ENCODE measurements around the gene GABPB1. TPM values are rescaled to one million over a fixed set of nuclear protein-coding genes. Genes with fewer than 3 reads are reported as not detected.

The GABPB1 gene
- total RNA-seq, 4 donors from 2014 or later = 10.8 to 31.2 (median 20.3) TPM

- 94% methylated on average over 2 of the region's 2 CpGs for WGBS
- no peak overlapping the region for H3K27ac ChIP-seq
- no peak for DNase-seq (ENCODE audit: low spot score in 2 of 2)
- no peak overlapping the region for H3K4me3 ChIP-seq
- TF ChIP-seq POLR2A (IDR thresholded peaks at IDR 0.05) (no peak), CTCF (IDR thresholded peaks at IDR 0.05) (no peak), EP300 (IDR thresholded peaks at IDR 0.05) (no peak), POLR2AphosphoS5 (IDR thresholded peaks at IDR 0.05) (no peak)
- H3K36me3 ChIP-seq = peaks cover 44% of the 10 kb centered on the region
- no peaks in the 10 kb centered on the region for H3K4me1 ChIP-seq
- no peaks in the 10 kb centered on the region for H3K27me3 ChIP-seq
- H3K9me3 ChIP-seq = no peaks in the 10 kb centered on the region
Observed at GRCh38 chr15:50298340-50298739, 56.7 kb downstream of the GABPB1 start.

DNA sequence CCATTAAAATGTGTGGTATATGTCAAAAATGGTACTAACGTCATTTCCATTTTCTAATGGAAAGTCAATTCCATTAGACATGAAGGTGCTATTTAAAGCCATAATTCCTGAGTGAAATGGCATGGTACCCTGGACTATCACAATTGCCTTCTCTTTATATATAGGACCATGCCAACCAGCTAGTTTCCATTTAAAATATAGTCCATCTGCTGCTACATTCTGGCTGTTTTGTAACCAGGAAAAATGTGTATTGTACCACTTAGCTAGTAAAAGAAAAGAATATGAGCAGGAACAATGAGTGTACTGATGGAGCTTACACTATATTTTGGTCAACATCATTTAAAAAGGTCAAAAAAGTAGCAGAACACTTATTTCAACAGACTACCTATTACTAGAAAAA, 59.0 kb downstream of the GABPB1 start:
- DNase-seq (ENCODE audit: low spot score in 2 of 2) = no peak
- TF ChIP-seq POLR2A (IDR thresholded peaks at IDR 0.05) (no peak), CTCF (IDR thresholded peaks at IDR 0.05) (no peak), POLR2AphosphoS5 (IDR thresholded peaks at IDR 0.05) (no peak), EP300 (IDR thresholded peaks at IDR 0.05) (no peak)
- Histone ChIP-seq H3K4me3 (no peak overlapping the region), H3K27me3 (no peaks in the 10 kb centered on the region), H3K9me3 (no peaks in the 10 kb centered on the region), H3K4me1 (no peaks in the 10 kb centered on the region), H3K36me3 (peaks cover 37% of the 10 kb centered on the region), H3K27ac (no peak overlapping the region)
- WGBS = 89% methylated on average over 1 of the region's 1 CpG

DNA sequence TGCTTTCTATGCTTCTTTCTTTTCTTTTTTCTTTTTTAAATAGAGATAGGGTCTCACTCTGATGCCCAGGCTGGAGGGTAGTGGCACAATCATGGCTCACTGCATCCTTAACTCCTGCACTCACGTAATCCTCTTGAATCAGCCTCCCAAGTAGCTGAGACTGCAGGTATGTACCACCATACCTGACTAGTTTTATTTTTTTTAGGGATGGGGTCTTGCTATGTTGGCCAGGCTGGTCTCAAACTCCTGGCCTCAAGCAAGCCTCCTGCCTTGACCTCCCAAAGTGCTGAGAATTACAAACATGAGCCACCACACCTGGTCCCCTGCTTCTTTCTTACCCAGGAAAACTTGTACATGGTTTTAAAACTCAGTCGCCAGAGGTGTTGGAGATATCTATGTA, 65.2 kb downstream of the GABPB1 start:
- no peak overlapping the region for H3K4me3 ChIP-seq
- no peak for DNase-seq (ENCODE audit: low spot score in 2 of 2)
- H3K4me1 ChIP-seq = no peaks in the 10 kb centered on the region
- H3K27me3 ChIP-seq = no peaks in the 10 kb centered on the region
- WGBS = 93% methylated on average over 2 of the region's 2 CpGs
- H3K9me3 ChIP-seq = no peaks in the 10 kb centered on the region
- peaks cover 25% of the 10 kb centered on the region for H3K36me3 ChIP-seq
- TF ChIP-seq POLR2AphosphoS5 (IDR thresholded peaks at IDR 0.05) (no peak), POLR2A (IDR thresholded peaks at IDR 0.05) (no peak), CTCF (IDR thresholded peaks at IDR 0.05) (no peak), EP300 (IDR thresholded peaks at IDR 0.05) (no peak)
- no peak overlapping the region for H3K27ac ChIP-seq

DNA sequence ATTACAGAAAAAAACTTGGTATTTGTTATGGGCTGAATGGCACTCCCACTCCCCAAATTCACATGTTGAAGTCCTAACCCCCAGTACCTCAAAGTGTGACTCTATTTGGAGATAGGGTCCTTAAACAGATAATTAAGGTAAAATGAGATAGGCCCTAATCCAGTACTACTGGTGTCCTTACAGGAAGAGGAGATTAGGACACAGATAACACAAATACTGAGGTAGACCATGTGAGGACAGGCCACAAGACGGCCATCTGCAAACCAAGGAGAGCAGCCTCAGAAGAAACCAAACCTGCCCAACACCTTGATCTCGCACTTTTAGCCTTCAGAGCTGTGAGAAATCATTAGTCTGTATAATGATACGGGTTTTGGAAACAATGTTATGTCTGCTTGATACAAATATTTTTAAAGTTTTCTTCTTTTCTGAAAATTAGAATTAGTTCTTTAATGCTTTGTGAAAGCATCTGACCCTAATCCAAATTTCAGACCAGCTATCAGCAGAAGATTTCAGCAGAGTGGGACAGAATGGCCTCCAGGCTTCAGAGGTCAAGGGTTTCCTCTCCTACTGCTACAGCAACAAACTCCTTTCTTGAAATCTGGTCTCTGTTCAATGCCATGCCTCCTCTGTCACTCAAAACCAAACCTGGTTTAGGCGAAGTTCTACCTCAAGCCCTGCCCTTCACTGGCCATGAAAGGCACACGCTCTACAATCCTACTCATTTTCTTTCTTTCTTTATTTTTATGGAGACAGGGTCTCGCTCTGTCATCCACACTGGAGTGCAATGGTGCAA, 67.5 kb downstream of the GABPB1 start:
- Histone ChIP-seq H3K27ac (no peak overlapping the region), H3K9me3 (no peaks in the 10 kb centered on the region), H3K4me1 (no peaks in the 10 kb centered on the region), H3K27me3 (no peaks in the 10 kb centered on the region), H3K4me3 (no peak overlapping the region), H3K36me3 (peaks cover 25% of the 10 kb centered on the region)
- no peak for TF ChIP-seq POLR2A (IDR thresholded peaks at IDR 0.05)
- TF ChIP-seq CTCF (IDR thresholded peaks at IDR 0.05) = no peak
- no peak for TF ChIP-seq POLR2AphosphoS5 (IDR thresholded peaks at IDR 0.05)
- TF ChIP-seq EP300 (IDR thresholded peaks at IDR 0.05) = no peak
- no peak for DNase-seq (ENCODE audit: low spot score in 2 of 2)
- 95% methylated on average over 6 of the region's 6 CpGs for WGBS

DNA sequence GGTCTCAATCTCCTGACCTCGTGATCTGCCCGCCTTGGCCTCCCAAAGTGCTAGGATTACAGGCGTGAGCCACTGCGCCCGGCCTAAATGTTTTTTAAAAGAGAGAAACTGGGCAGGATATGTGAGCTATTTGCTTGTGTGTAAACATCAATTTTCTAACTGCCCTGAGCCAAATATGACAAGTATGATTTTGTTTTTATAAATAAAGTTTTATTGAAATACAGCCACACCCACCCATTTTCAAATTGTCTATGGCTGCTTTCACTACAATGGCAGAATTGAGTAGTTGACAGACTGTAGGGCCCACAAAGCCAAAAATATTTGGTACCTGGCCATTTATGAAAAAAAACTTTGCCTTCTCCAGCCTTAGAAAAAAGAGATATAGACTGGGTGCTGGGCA, 73.6 kb downstream of the GABPB1 start:
- Histone ChIP-seq H3K9me3 (no peaks in the 10 kb centered on the region), H3K27me3 (no peaks in the 10 kb centered on the region), H3K27ac (no peak overlapping the region), H3K4me1 (no peaks in the 10 kb centered on the region), H3K4me3 (no peak overlapping the region), H3K36me3 (peaks cover 8% of the 10 kb centered on the region)
- TF ChIP-seq CTCF (IDR thresholded peaks at IDR 0.05) = no peak
- no peak for TF ChIP-seq POLR2AphosphoS5 (IDR thresholded peaks at IDR 0.05)
- no peak for TF ChIP-seq POLR2A (IDR thresholded peaks at IDR 0.05)
- TF ChIP-seq EP300 (IDR thresholded peaks at IDR 0.05) = no peak
- DNase-seq (ENCODE audit: low spot score in 2 of 2) = no peak
- 77% methylated on average over 5 of the region's 5 CpGs for WGBS

All from suprapubic skin (tissue), 4 donors.